Gastroesophageal sphincter (tissue), 4 donors: ENCODE data around the gene SLC47A2. TPM values are rescaled to one million over a fixed set of nuclear protein-coding genes. Genes with fewer than 3 reads are reported as not detected.

ENCODE experiments used
- ATAC-seq: fragments of 150-250 bp; one replicate; pipeline ENCODE4 v1.9.1; 2016; ENCODE audit warnings: mild to moderate bottlenecking, moderate library complexity
- H3K27ac ChIP-seq, 4 donors: fragments of 200-600 bp; sonication (generic) in 3 of 4; 1 replicate in 3 of 4; 2 replicates in 1 of 4; pipeline ENCODE4 v1.5.1; 2016 to 2019
- H3K27me3 ChIP-seq: fragments of 200-600 bp; sonication (generic); one replicate; pipeline ENCODE4 v1.5.1; 2019
- H3K36me3 ChIP-seq, 2 donors: fragments of 200-600 bp; sonication (generic); one replicate each; pipeline ENCODE4 v1.5.1; 2019; ENCODE audit warnings: control low read depth in 1 of 2
- H3K4me1 ChIP-seq, 3 donors: fragments of 200-600 bp; sonication (generic); 1 replicate in 2 of 3; 2 replicates in 1 of 3; pipeline ENCODE4 v1.5.1; 2016 to 2019; ENCODE audit warnings: control low read depth in 2 of 3
- H3K4me3 ChIP-seq, 2 donors: fragments of 200-600 bp; sonication (generic); one replicate each; pipeline ENCODE4 v1.5.1; 2019; ENCODE audit warnings: mild to moderate bottlenecking in 1 of 2, moderate library complexity in 1 of 2
- H3K9me3 ChIP-seq, 3 donors: fragments of 200-600 bp; sonication (generic); one replicate each; pipeline ENCODE4 v1.5.1; 2017 to 2019; ENCODE audit warnings: control low read depth in 2 of 3
- CTCF ChIP-seq, 4 experiments: fragments of 200-600 bp in 2 of 4; fragments of 450-650 bp in 2 of 4; sonication (generic) in 1 of 4; IDR thresholded peaks; one replicate each; pipeline ENCODE4 v1.5.1; 2017 to 2019; ENCODE audit warnings: antibody characterized with exemption in 4 of 4, mild to moderate bottlenecking in 2 of 4, moderate library complexity in 2 of 4
- EP300 ChIP-seq: sonication (generic); formaldehyde crosslinking; IDR thresholded peaks from one replicate; pipeline ENCODE4 v1.6.1; 2017; ENCODE audit warnings: antibody characterized with exemption, mild to moderate bottlenecking
- POLR2A ChIP-seq, 2 donors: fragments of 450-650 bp; IDR thresholded peaks; one replicate each; pipeline ENCODE4 v1.6.1; 2017; ENCODE audit warnings: antibody characterized with exemption in 2 of 2, mild to moderate bottlenecking in 2 of 2, moderate library complexity in 1 of 2
- POLR2AphosphoS5 ChIP-seq: sonication (generic); formaldehyde crosslinking; IDR thresholded peaks from one replicate; pipeline ENCODE4 v1.6.1; 2017; ENCODE audit warnings: antibody characterized with exemption
- WGBS, 2 donors: methylation state at CpG; one replicate each; pipeline ENCODE4 v1.1.5; 2018; ENCODE audit warnings: low coverage in 1 of 2; 5-methylcytosine and 5-hydroxymethylcytosine counted together
- total RNA-seq, 4 donors: library from RNA; depleted of rRNA; stranded (reverse); fragments of >200 nt; gene quantifications; one replicate each; pipeline ENCODE4 v1.1.0, GENCODE V29; 2016

Gene SLC47A2
- total RNA-seq, 4 donors from 2014 or later, result not detected

DNA sequence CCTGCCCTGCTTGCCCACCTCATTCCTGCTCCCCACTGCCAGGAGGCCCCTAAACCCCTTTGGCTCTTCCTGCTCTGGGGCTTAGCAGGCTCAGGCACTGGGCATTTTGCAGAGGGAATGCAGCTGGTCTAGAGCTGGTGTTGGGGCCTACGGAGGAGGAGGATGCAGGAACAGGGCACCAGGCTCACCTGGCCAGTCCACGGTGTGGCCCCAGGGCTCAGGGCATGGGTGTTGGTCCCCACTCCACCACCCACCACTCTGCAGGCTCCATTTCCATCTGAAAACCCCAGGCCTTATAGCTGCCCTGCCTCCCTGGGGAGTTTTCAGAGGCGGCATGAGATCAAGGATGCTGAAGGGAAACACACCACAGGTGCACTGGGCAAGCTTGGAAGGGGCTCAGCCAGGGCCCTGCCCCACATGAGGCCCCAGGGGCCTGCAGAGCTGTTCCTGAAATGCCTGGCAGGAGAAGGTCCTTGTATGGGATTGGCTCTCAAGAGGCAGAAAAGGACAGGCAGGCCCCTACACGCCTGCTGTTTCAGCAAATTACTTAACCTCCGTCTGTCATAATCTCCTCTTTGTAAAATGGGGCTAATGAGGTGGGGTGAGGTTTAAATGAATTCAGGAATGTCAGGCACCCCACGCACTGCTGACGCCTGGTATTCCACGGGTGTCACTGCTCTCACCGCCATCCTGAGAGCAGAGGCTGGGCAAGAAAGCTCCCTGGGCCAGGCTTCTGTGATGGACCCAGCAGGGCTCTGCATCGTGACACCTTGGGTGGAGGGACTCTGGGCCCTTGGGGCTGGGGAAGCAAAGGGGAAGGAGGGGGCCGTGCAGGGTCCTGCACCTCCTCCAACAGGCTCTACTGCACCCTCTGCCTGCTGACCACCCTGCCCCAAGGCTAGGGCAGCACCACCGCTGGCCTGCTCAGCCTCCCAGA, 9.3 kb downstream of the SLC47A2 start:
- no peak overlapping the region for H3K27ac ChIP-seq
- no peaks in the 10 kb centered on the region for H3K36me3 ChIP-seq

DNA sequence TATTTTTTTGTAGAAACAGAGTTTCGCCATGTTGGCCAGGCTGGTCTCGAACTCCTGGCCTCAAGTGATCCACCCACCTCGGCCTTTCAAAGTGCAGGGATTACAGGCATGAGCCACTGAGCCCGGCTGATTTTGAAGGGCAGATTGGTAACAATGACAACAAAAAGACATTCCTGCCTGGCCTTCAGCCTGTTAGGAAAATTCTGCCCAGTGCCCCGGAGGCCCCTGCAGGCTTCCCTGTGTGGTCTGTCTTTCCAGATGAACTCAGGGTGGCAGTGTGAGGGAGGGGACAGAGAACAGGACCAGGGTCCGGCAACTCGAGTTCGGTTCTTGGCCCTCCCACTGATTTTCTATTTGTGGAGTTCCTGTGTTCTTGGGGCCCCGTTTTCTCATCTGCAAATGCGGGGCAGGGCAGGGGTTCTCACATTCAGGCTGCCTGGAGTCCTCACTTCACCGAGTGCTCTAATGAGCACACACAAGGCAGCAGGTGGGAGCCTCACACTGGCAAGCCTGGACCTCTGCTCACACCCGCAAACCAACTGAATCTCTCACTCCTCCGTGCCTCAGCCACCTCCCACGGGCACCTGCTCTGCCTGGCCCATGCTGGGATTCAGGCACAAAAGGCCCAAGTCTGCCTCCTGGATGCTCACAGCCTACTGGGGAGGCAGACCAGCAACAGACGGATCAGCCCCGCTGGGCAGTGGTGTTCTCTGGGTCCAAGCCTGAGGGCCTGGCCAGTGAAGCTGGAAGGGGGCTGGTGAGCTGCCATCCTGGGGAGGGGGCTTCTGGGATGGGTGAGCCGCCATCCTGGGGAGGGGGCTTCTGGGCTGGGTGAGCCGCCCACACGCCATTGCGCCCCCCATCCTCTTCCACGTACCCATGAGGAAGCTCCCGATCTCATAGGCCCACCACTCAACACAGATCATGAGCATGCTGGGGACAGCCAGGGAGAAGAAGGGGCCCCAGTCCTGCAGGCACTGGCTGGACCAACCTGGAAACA, 10.3 kb downstream of the SLC47A2 start:
- H3K4me3 ChIP-seq, result no peak overlapping the region
- no peaks in the 10 kb centered on the region for H3K36me3 ChIP-seq
- no peak for ATAC-seq
- 80 to 100% methylated on average over 1 to 3 of the region's 22 CpGs for WGBS, 2 donors
- no peak for TF ChIP-seq EP300
- TF ChIP-seq CTCF (IDR thresholded peaks at IDR 0.05), result no peak
- TF ChIP-seq POLR2A (IDR thresholded peaks at IDR 0.05), result no peak
- no peak for TF ChIP-seq POLR2AphosphoS5
- H3K27ac ChIP-seq, result no peak overlapping the region
- no peaks in the 10 kb centered on the region for H3K27me3 ChIP-seq
- H3K9me3 ChIP-seq, result no peaks in the 10 kb centered on the region
- peaks cover 0 to 14% (median 0%) of the 10 kb centered on the region in 3 donors for H3K4me1 ChIP-seq

More for the DNA sequence above, 9.3 kb downstream of the SLC47A2 start:
- no peaks in the 10 kb centered on the region for H3K27me3 ChIP-seq
- WGBS, 2 donors, result 81% methylated on average over 4 of the region's 12 CpGs; no CpG with 5 or more reads in 1 of the 2 donors
- no peak for ATAC-seq
- no peak overlapping the region for H3K4me3 ChIP-seq
- no peak for TF ChIP-seq CTCF (IDR thresholded peaks at IDR 0.05)
- no peak for TF ChIP-seq EP300
- no peak for TF ChIP-seq POLR2AphosphoS5
- no peak for TF ChIP-seq POLR2A (IDR thresholded peaks at IDR 0.05)
- peaks cover 0 to 14% (median 0%) of the 10 kb centered on the region in 3 donors for H3K4me1 ChIP-seq
- H3K9me3 ChIP-seq, result no peaks in the 10 kb centered on the region

- 68 to 84% methylated on average over 4 to 5 of the region's 13 CpGs for WGBS, 2 donors
- Histone ChIP-seq H3K9me3 (no peaks in the 10 kb centered on the region), H3K27ac (no peak overlapping the region), H3K4me1 (peaks cover 0 to 14% (median 0%) of the 10 kb centered on the region in 3 donors), H3K27me3 (no peaks in the 10 kb centered on the region), H3K4me3 (no peak overlapping the region), H3K36me3 (no peaks in the 10 kb centered on the region)
- ATAC-seq, result no peak
- TF ChIP-seq CTCF (IDR thresholded peaks at IDR 0.05) (no peak), POLR2A (IDR thresholded peaks at IDR 0.05) (no peak), POLR2AphosphoS5 (no peak)
These were observed 11.2 kb downstream of the SLC47A2 start for GRCh38 chr17:19705201-19705600.

GRCh38 chr17:19703828-19704613, 12.4 kb downstream of the SLC47A2 start:
- Histone ChIP-seq H3K9me3 (no peaks in the 10 kb centered on the region), H3K4me1 (peaks cover 0 to 14% (median 0%) of the 10 kb centered on the region in 3 donors), H3K27ac (peak overlapping the region in 2 of 4 donors; percentile 33 to 41), H3K36me3 (no peaks in the 10 kb centered on the region), H3K27me3 (no peaks in the 10 kb centered on the region), H3K4me3 (no peak overlapping the region)
- WGBS, 2 donors, result 70 to 100% methylated on average over 1 to 7 of the region's 17 CpGs
- ATAC-seq, result no peak
- no peak for TF ChIP-seq POLR2A (IDR thresholded peaks at IDR 0.05)
- no peak for TF ChIP-seq POLR2AphosphoS5
- no peak for TF ChIP-seq CTCF (IDR thresholded peaks at IDR 0.05)
